ENCODE results near the gene PTRHD1.

The PTRHD1 gene

DNA sequence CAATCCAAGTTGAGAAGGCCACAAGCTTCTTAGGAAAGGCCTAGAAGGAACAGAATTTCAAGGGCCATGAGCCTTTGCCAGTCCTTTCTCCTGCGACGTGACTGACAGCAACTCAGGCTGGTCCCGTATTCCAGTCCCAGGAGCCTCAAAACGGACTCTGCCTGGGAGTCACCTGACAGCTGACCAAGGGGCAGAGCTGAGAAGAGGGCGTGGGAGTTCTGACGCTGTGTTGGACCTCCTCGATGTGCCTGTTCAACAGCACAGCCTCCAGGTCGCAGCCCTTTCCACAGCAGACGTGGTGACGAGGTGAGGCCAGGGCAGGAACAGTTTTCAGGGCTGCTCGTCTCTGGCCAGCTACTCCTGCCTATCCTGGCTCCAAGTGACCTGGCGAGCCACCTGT, 37.6 kb upstream of the PTRHD1 start:
- DNase-seq (ENCODE audit: insufficient read length, low spot score) (no peak), FAIRE-seq (no peak)

DNA sequence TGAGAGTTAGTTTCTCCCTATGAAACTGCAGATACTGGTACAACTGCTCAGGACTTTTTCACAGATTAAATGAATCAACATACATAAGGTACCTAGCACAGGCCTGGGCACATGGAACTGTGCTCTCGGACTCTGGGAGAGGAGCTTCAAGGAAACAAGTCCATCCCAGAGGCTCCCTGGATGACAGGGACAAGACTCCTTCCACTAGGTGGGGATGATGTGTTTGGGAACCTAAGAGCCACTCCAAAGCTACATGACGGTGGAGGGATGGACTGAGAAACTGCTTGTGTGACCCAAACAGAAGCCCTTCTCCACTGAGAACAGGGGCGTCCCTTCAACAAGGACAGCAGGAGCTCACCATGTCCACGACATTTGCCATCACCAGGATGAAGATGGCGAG, 37.2 kb upstream of the PTRHD1 start:
- FAIRE-seq, result no peak
- DNase-seq (ENCODE audit: insufficient read length, low spot score), result no peak

DNA sequence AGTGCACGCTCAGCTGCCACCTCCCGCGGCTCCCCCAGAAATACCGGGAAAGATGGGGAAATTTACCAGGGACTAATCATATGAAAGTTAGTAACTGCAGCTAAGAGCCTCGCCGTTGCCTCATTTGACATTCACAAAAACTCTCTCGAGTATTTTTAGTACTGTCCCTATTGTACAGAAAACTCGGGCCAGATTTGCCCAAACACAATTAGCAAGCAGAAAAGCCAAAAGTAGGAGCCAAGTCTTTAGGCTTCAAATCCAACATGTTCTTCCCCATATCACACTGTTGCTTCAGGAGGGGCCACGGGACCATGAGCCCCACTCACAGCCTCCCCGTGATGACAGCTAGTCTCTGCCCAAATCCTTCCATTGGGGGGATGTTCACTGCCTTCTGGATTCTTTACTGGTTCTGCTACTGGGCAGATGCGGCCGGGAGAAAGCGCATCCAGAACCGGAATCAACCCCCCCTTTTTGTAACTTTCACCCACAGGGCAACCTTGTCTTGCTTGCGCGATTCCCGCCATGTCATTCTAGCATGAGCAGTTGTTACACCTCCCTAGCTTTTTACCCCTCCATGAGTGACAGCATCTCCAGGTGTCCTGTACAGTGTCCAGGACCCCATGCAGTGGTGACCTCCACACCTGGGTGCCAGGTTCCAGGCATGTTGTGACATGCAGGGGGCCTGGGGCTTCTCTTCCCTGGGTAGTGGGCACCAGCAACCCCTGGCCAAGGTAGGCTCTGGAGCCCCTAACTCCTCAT, 35.2 kb upstream of the PTRHD1 start:
- FAIRE-seq (no peak), DNase-seq (ENCODE audit: insufficient read length, low spot score) (no peak)

DNA sequence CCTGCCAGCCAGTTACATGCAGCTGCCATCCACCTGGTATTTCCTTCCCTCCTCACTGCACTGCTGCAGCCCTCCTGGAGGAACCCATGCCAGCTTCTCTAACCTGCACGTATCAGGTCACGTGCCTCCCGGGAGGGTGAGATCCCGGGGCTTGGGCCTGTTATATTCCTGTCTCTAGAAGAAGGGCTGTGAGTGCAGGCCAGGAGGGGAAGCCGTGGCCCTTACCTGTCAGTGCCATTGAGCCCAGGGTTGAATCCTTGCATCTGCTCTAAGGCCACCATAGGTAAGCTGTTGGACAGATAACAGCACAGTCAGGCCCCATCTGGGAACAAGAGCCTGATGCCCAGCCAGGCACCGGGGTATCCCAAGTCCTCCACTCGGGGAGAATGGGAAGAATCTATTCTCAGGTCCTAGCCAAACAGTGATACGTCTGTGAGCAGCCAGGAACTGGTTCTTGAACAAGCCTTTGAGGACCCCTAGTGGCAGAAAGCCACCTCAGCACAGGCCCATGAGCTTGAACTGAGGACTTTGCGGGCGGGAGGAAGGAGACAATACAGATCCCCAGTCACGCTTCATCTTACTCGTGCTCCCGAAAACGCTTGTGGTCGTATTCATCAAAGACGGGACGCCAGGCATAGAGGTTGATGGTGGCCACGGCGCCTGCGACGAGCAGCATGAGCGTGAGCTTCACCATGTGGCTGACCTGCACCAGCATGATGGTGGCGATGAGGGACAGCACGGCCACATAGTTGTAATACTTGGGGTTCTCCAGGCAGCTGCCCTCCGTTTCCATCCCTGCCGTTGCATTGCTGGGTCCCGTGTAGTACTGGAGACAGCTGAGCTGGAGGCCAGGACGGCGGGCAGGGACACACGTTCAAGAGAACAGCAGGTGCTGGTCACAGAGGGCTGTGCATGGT, 34.4 kb upstream of the PTRHD1 start:
- DNase-seq (ENCODE audit: insufficient read length, low spot score) (peak; percentile 90), FAIRE-seq (peak; percentile 76)

DNA sequence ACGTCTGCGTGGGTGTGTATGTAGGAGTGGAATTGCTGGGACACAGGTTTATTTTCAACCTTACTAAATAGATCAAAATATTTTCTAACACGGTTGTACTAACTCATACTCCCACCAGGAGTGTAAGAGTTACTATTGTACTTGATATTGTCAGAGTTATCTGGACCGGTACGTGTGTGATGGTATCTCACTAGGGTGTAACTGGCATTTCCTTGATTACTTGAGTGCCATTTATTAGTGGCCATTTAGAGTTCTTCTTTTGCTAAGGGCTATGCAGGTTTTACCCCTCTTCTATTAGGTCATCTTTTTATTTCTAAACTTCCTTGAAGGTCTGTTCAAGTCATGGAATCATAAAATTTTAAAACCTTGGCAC, 33.6 kb upstream of the PTRHD1 start:
- DNase-seq (ENCODE audit: insufficient read length, low spot score) (no peak), FAIRE-seq (no peak)

DNA sequence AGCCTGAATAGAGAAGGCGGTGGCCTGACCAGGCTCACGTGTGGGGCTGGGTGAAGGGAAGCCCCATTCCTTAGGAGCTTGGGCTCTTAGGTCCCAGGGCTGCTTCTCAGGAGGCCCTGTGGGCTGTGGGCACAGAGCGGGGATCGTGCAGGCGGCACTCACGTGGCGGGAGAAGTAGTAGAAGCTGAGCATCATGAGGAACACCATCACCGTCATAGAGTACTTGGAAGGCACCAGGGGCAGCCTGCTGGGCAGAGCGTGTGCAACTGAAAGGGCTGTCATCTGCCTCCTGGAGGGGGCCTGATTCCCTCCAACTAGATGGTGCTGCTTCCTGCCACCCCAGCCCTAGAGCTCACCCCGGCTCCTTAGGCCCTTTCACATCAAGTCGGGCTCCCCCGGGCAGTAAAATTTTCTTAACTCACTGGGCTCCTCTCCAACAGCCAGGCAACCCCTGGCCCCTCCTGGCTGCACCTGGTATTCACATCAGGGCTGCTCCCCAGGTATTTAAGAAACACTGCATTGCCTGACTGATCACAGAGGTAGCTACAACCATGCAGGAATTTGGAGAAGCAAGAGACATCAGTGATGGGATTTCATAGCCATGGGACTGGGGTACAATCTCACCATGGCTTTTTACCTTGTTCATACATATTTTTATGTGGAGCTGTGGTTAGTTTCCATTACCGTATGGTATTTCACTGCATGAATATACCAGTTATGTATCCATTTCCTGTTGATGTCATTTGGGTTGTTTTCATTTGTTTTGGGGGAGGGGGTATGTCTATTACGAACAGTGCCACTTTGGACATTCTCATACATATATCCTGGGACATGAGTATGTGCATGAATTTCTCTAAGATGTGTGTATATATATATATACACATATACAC, 32.9 kb upstream of the PTRHD1 start:
- DNase-seq (ENCODE audit: insufficient read length, low spot score), result no peak

DNA sequence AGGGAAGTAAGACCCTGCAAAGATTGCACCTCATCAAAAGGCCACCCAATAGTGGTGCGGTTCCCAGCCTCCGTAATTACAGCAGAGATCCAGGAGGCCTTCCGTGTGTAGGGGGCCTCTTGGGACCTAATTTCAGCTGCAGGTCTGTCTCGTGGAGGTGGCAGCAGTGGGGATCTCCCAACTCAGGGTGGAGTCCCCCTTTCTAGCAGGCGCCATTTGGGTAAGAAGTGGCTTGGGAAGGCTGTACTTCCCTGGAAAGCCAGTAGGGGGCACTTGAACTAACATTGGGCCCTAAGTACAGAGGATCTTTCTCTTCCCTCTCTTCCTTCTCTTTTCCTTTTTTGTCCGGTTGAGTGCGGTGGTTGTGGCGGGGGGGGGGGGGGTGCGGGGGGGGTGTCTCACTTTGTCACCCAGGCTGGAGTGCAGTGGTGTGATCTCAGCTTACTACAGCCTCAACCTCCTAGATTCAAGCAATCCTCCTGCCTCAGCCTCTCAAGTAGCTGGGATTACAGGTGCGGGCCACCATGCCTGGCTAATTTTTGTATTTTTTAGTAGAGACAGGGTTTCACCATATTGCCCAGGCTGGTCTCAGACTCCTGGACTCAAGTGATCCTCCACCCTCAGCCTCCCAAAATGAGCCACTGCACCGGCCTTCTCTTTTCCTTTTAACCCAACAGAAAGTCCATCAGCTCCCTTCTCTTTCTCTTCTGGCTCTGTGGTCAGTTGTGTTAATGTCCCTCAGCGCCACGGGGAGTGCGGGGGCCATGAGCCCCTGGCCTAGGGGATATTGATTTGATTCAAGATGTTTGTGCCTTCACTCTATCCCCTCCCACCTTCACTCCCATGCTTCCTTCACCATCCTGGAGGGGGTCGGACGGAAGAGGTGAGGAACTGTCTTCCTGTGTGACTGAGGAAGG, 32.0 kb upstream of the PTRHD1 start:
- peak; percentile 74 for FAIRE-seq
- no peak for DNase-seq (ENCODE audit: insufficient read length, low spot score)

More for the DNA sequence above, 32.9 kb upstream of the PTRHD1 start:
- FAIRE-seq, result peak; percentile 74

DNA sequence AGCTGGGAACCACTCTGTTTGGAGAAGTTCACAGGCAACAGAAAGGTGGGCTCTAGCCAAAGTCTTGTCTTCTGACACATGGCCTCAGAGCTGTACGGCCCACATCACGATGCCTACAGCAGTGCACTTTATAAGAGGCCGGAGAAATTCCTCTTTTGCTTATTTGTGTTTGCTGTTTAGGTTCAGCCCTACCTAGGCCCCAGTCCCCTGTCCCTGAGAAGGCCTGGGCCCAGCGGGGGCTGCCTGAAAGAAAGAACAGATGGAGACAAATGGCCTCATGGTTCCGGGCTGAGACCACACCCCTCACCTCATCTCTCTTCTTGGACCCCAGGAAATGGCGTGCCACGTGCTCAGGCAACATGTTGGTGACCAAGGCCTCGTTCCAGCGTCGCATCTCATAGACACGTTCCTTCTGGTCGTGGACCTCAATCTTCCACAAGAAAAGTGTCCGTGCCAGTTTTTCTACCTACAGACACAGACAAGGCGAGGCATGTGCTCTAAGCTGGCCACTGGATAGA, 30.9 kb upstream of the PTRHD1 start:
- FAIRE-seq, result no peak
- DNase-seq (ENCODE audit: insufficient read length, low spot score), result no peak

DNA sequence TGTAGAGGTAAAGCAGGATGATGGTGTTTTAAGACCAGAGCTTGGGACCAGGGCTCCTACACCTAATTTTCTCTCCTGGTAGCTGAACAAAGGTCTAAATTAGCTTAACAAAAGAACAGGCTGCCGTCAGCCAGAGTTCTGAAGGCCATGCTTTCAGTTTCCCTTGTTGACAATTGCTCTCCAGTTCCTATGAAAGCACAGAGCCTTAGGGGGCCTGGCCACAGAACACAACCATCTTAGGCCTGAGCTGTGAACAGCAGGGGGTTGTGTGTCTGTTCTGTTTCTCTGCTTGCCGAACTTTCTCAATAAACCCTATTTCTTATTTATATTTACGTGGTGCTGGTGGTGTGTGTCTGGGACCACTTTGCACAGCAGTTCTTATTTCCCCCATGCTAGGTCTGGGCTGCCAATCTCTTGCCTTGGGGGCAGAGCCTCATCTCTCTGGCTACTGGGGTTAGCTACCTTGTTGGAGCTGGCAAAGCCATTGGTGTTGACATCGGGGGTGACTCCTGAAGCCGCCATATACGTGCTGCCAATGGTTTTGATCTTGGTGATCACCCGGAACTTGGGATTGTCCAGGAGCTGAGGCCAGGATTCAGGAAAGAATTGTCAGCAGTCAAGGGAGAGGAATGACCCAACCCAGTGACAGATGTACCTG, 29.0 kb upstream of the PTRHD1 start:
- FAIRE-seq, result no peak
- DNase-seq (ENCODE audit: insufficient read length, low spot score), result no peak

DNA sequence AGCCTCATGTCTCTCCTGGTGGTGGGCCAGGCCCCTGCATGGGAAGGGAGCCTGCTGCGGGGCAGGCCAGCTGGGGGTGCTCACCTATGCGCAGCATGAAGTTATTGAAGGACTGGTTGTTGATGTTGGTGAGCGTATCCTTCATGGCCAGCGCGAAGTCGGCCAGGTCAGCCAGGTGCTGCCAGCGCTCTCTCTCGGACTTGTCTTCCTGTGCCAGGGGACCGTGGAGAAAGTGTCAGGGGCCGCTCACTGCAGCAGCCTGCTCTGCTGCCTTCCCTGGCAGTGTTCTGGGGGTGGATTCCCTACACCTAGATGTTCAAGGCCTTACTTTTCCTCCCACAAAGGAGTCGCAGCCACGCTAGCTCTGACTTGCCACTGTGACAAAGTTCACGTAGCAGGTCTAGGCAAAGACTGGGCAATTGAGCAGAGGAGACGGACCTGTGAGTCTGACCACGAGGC, 28.3 kb upstream of the PTRHD1 start:
- FAIRE-seq (no peak), DNase-seq (ENCODE audit: insufficient read length, low spot score) (no peak)

DNA sequence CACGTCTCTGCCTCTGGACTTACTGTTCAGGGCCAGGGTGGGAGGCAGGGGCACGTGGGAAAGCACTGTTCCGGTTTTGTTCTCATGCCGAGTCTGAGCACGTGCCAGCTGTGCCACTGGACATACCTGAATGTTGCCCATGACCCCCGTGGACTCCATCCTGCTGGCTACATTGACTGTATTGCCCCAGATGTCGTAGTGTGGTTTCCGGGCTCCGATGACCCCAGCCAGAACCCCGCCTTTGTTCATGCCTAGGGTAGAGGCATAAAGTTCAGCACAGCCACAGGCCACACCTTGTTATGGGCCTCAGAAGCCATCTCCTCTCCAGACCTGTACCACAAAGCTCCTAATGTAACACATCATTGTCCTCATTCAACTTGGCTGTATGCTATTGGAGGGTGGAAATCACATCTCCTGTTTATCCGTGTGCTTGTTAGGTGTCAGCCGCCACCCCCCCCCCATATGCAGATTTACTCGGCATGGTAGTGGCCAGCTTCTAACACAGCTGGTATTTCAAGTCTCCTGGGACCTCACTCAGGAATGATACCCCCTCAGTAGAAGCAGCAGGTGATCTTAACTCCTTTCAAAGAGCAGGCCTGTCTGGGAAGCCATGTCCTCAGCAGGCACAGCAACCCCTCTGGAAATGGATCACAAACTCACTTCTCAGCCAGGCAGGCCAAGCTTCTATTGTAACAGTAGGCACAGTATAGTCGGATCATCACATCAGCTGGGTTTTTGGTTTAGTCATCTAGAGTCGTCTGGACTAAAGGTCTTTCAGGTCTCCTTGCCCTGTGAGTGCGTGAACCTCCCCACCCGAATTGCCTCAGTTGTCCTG, 27.6 kb upstream of the PTRHD1 start:
- no peak for DNase-seq (ENCODE audit: insufficient read length, low spot score)
- FAIRE-seq, result peak; percentile 13

DNA sequence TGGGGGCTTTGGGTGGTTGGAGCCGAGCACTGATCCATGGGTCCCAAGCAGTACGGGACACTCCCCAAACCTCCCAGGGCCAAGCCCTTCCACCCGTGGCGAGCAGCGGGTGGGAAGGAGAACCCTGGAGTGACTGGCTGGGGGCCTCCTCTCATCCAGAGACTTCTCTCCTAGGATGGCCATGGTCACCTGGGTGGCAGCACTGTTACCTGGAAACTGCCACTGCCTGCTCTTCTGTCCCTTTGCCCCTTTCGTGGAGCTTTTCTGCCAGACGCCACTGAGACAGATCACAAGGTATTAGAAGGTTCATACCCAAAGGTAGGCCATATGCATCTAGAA, 27.0 kb upstream of the PTRHD1 start:
- no peak for FAIRE-seq
- DNase-seq (ENCODE audit: insufficient read length, low spot score), result no peak

DNA sequence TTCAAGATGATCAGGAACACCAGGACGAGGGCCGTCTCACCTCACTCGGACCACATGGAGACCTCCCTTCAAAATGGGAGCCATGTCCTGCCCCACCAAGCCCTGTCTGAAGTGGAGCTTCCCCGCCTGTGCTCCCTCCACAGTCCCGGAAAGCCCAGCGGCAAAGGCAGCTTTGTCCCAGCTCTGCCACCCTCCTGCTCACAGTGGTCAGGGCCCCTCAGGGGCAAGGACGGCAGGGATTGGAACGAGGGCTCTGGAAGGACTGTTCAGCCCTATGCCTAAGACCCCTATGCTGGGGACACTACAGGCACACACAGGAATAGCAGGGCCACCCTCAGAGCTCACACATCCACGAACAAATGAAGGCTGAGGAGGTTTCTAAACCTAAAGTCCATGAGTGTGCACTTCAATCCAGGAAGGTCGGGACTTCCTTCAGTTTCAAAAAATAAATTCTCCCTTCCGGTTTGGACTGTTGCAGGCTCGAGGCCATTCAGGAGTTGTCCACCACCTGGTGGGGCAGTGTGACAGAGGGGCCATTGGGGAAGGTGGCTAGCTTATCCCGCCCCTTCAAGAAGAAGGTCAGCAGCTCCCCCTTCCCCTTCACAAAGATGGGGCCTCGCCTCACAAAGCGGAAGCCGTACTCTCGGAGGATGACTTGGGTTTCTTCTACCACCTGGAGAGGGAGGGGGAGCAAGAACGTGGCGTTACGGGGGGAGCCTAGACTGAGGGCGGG, 26.4 kb upstream of the PTRHD1 start:
- DNase-seq (ENCODE audit: insufficient read length, low spot score), result no peak

DNA sequence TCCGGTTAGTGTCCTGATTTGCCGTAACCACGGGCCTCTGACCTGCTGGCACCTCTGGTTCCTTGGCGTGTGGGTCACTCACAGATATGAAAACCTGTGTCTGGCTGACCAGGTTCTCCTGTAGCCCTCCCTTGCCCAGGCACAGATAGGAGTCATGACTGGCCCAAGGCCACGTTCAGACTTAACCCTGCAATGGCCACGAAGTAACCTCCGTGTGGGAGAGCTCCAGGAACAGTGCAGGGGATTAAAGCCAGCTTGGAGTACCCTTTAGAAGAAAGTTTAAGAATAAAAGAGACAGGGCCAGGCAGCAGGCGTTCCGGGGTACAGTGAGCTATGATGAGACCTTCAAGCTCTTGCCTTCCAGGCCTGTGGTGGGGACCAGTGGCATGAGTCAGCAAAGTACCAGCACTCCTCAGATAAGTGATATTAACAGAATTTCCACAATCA, 25.6 kb upstream of the PTRHD1 start:
- FAIRE-seq (no peak), DNase-seq (ENCODE audit: insufficient read length, low spot score) (no peak)

More for the DNA sequence above, 26.4 kb upstream of the PTRHD1 start:
- FAIRE-seq, result no peak

DNA sequence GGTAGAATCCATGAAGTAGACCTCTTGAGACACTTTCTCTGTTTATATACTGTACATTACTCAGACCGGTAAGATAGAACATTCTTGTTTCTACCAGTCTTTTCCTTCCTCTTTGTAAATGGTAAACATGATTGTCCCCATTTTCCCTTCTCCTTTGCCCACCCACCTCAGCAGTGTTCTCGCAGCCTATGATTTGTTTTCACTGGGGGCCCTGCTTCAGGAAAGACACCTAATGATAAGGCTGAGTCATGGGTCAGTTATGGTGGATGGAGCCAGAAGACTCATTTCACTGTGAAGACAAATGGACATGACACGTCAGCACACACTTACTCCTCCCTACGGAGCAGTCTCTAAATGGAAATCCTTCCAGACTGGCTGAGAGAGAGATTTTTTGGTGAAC, 23.7 kb upstream of the PTRHD1 start:
- FAIRE-seq (peak; percentile 63), DNase-seq (ENCODE audit: insufficient read length, low spot score) (peak; percentile 66)

DNA sequence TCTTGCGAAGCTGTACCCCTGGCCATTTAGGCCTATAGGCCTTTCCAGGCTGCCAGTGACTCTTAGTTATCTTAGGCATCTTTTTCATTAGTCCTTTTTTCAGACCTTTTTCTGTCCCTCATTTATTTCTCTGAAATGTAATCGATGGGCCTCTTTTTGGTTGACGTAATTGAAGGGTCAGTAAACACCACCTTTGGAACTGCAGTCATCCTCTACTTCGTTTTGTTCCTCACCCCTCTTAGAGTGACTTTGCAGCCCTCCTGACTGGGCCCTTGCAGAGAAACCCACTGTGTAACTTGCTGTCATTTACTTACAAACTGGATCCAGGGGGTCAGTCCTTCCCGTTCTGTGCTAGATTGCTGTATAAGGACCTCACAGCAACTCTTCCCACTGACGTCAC, 23.2 kb upstream of the PTRHD1 start:
- DNase-seq (ENCODE audit: insufficient read length, low spot score) (no peak), FAIRE-seq (no peak)

DNA sequence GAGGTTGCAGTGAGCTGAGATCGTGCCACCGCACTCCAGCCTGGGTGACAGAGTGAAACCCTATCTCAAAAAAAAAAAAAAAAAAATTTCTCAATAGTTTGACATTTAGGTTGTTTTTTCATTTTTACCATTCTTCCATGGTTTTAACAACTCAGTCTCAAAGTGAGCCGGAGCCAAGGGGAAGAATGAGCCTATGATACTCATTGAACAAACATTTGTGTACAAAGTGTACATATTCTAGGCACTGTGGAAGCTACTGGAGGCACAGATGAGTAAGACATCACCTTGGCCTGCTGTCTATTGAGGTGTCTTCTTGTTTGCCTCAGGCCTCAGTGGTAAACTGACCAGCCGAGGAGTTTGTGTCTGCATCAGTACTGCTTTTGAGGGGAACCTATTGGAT, 22.0 kb upstream of the PTRHD1 start:
- FAIRE-seq (no peak), DNase-seq (ENCODE audit: insufficient read length, low spot score) (no peak)

DNA sequence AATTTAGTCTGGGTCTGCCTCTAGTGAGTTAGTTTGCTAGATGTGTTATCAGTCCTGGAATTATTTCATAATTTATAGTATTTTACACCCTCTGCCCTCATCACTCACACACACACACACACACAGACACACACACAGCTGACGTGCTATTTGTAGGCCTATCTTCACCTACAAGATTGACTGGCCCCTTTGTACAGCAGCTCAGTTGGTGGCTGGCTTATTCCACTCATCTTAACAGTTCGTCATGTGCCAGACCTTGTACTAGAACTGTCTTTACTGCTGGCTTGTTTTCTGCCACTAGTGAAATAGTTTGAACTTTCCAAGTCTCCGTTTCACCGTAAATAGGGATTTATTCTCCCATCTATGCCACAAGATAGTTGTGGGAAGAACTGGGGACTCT, 21.3 kb upstream of the PTRHD1 start:
- FAIRE-seq (no peak), DNase-seq (ENCODE audit: insufficient read length, low spot score) (no peak)

Measured in HTR-8/SVneo (cell line).